Lung (tissue), 12 donors: Measurements from ENCODE around the gene MYH10. TPM values are rescaled to one million over a fixed set of nuclear protein-coding genes. Genes with fewer than 3 reads are reported as not detected.

Source experiments
- ATAC-seq: fragments of 200-7000 bp; cut with Tn5 transposase; one replicate; pipeline ENCODE4 v1.9.1; 2020; ENCODE audit warnings: moderate number of reproducible peaks; ENCODE audit not compliant: insufficient read depth, low FRiP score
- DNase-seq, 3 donors: peaks; one replicate each; pipeline ENCODE4 v3.0.0-alpha.2; 2013 to 2017
- H3K27ac ChIP-seq, 2 donors: one replicate each; pipeline ENCODE4 v1.5.1; 2013; ENCODE audit warnings: mild to moderate bottlenecking in 2 of 2, moderate library complexity in 2 of 2, control low read depth in 1 of 2, inconsistent platforms in 1 of 2, low read depth in 1 of 2, low read length in 1 of 2
- H3K27me3 ChIP-seq, 3 donors: one replicate each; pipeline ENCODE4 v1.5.1; 2013; ENCODE audit warnings: low read length in 2 of 3; ENCODE audit not compliant: control insufficient read depth in 3 of 3, insufficient read depth in 3 of 3
- H3K36me3 ChIP-seq, 4 donors: one replicate each; pipeline ENCODE4 v1.5.1; 2013; ENCODE audit warnings: low read length in 4 of 4, mild to moderate bottlenecking in 1 of 4, moderate library complexity in 1 of 4; ENCODE audit not compliant: control insufficient read depth in 4 of 4, insufficient read depth in 4 of 4
- H3K4me1 ChIP-seq, 5 donors: one replicate each; pipeline ENCODE4 v1.5.1; 2013; ENCODE audit warnings: low read length in 5 of 5, mild to moderate bottlenecking in 2 of 5, moderate library complexity in 1 of 5; ENCODE audit not compliant: control insufficient read depth in 5 of 5, insufficient read depth in 5 of 5
- H3K4me3 ChIP-seq: one replicate; pipeline ENCODE4 v1.5.1; 2013; ENCODE audit warnings: mild to moderate bottlenecking, control low read depth, moderate library complexity
- H3K9ac ChIP-seq, 2 donors: one replicate each; pipeline ENCODE4 v1.5.1; 2013; ENCODE audit warnings: low read length in 2 of 2, control low read depth in 1 of 2; ENCODE audit not compliant: insufficient read depth in 1 of 2
- H3K9me3 ChIP-seq, 4 donors: one replicate each; pipeline ENCODE4 v1.5.1; 2013; ENCODE audit warnings: low read length in 3 of 4, mild to moderate bottlenecking in 1 of 4, moderate library complexity in 1 of 4; ENCODE audit not compliant: control insufficient read depth in 4 of 4, insufficient read depth in 3 of 4
- CTCF ChIP-seq: IDR thresholded peaks from 2 replicates; pipeline ENCODE4 v1.5.1; 2012; ENCODE audit warnings: mild to moderate bottlenecking; ENCODE audit errors: control extremely low read depth, extremely low read depth
- WGBS, 2 donors: extraction: QIAGEN DNeasy Blood & Tissue Kit; methylation state at CpG; one replicate each; pipeline ENCODE4 v1.1.7; 2013; 5-methylcytosine and 5-hydroxymethylcytosine counted together
- polyA plus RNA-seq, 2 donors: library from polyadenylated mRNA; stranded (reverse); fragments of 200-250 nt; gene quantifications; one replicate each; pipeline ENCODE4 v1.2.1, GENCODE V29; 2013
- total RNA-seq, 2 donors: library from RNA; depleted of rRNA in 1 of 2; stranded (reverse); fragments of >200 nt in 1 of 2; gene quantifications; one replicate each; pipeline ENCODE4 v1.2.1, GENCODE V29; 2014 to 2021
- donor health status: control.
- donor health status: control.
- donor health status: Bipolar disorder and iron deficiency.
- donor health status: healthy.
- donor health status: DM: yes; HTN: yes; CAD: no.

Gene MYH10
- total and polyA plus RNA-seq, 4 donors = 9.6 to 194 (median 44.7) TPM

- DNase-seq (no peak), ATAC-seq (no peak)
- H3K27me3 ChIP-seq = peaks cover 0 to 4% (median 0%) of the 10 kb centered on the region in 3 donors
- H3K4me3 ChIP-seq = no peak overlapping the region
- TF ChIP-seq CTCF = no peak
- no peak overlapping the region for H3K27ac ChIP-seq
- H3K9me3 ChIP-seq = peaks cover 0 to 2% (median 0%) of the 10 kb centered on the region in 4 donors
- no peaks in the 10 kb centered on the region for H3K4me1 ChIP-seq
- no peaks in the 10 kb centered on the region for H3K36me3 ChIP-seq
- WGBS, 2 donors = 96% methylated on average over 7 of the region's 7 CpGs
- no peak overlapping the region for H3K9ac ChIP-seq
Measured at GRCh38 chr17:8647956-8648355, 17.4 kb upstream of the MYH10 start.

GRCh38 chr17:8647202-8647601 is 16.7 kb upstream of the MYH10 start:
- Histone ChIP-seq H3K36me3 (no peaks in the 10 kb centered on the region), H3K9ac (no peak overlapping the region), H3K4me1 (no peaks in the 10 kb centered on the region), H3K27me3 (peaks cover 0 to 4% (median 0%) of the 10 kb centered on the region in 3 donors), H3K9me3 (peaks cover 0 to 2% (median 0%) of the 10 kb centered on the region in 4 donors), H3K27ac (no peak overlapping the region), H3K4me3 (no peak overlapping the region)
- DNase-seq (no peak), ATAC-seq (no peak)
- WGBS, 2 donors = 71 to 87% methylated on average over 7 of the region's 7 CpGs
- no peak for TF ChIP-seq CTCF

GRCh38 chr17:8644507-8644902 is 14.0 kb upstream of the MYH10 start:
- Histone ChIP-seq H3K9me3 (no peaks in the 10 kb centered on the region), H3K36me3 (no peaks in the 10 kb centered on the region), H3K27ac (no peak overlapping the region), H3K4me3 (no peak overlapping the region), H3K9ac (no peak overlapping the region), H3K27me3 (no peaks in the 10 kb centered on the region), H3K4me1 (no peaks in the 10 kb centered on the region)
- DNase-seq (no peak), ATAC-seq (no peak)
- 95 to 96% methylated on average over 4 of the region's 4 CpGs for WGBS, 2 donors
- no peak for TF ChIP-seq CTCF

GRCh38 chr17:8643855-8644506 is 13.5 kb upstream of the MYH10 start:
- Histone ChIP-seq H3K27me3 (no peaks in the 10 kb centered on the region), H3K4me1 (no peaks in the 10 kb centered on the region), H3K4me3 (no peak overlapping the region), H3K36me3 (no peaks in the 10 kb centered on the region), H3K27ac (no peak overlapping the region), H3K9ac (no peak overlapping the region), H3K9me3 (no peaks in the 10 kb centered on the region)
- DNase-seq (no peak), ATAC-seq (no peak)
- WGBS, 2 donors = 84 to 91% methylated on average over 11 of the region's 11 CpGs
- TF ChIP-seq CTCF = no peak
